GM12878 (cell line): ENCODE measurements around the gene ATRN. TPM values are rescaled to one million over a fixed set of nuclear protein-coding genes. Genes with fewer than 3 reads are reported as not detected.
A peak's percentile ranks its signal among the peaks of the same experiment; 100 is the strongest.

Experiments
- ATAC-seq: fragments of 200-7000 bp; cut with Tn5 transposase; 3 replicates; pipeline ENCODE4 v1.9.1; 2020; ENCODE audit warnings: mild to moderate bottlenecking, moderate library complexity
- BruUV-seq: library from RNA; stranded (reverse); fragments of 400-500 nt; replicated peaks from 2 replicates; lab custom pipeline; 2021; lab: Mats Ljungman, UMichigan
- CTCF ChIA-PET: fragments of 300-600 bp; sonication (Branson Sonifier 250); formaldehyde crosslinking; extraction: SDS; loops from one replicate; lab custom pipeline; 2021; ENCODE audit warnings: inconsistent platforms; lab: Yijun Ruan, JAX
- POLR2A ChIA-PET: fragments of 350-600 bp; formaldehyde crosslinking; extraction: SDS; loops from one replicate; lab custom pipeline; 2021; ENCODE audit warnings: inconsistent platforms; lab: Charles Lee
- RAD21 ChIA-PET: fragments of 300-600 bp; sonication (Branson Sonifier 250); formaldehyde crosslinking; loops from one replicate; lab custom pipeline; 2023; ENCODE audit warnings: antibody characterized with exemption; ENCODE audit not compliant: unreplicated experiment; lab: Charles Lee
- SMC1A ChIA-PET: fragments of 300-600 bp; sonication (Branson Sonifier 250); formaldehyde crosslinking; loops from one replicate; lab custom pipeline; 2023; ENCODE audit not compliant: unreplicated experiment, uncharacterized antibody; lab: Charles Lee
- DNase-seq: peaks from one replicate; pipeline ENCODE4 v3.0.0-alpha.2; 2011; ENCODE audit warnings: low read depth, low spot score
- FAIRE-seq: peaks from 3 replicates; lab custom pipeline; 2011; peaks lifted over from hg19 to GRCh38; lab: Jason Lieb, UNC
- H2AFZ ChIP-seq: 2 replicates; pipeline ENCODE4 v1.6.0; 2011; ENCODE audit warnings: low read depth, low read length, control low read depth; ENCODE audit not compliant: control insufficient read depth
- H3K27ac ChIP-seq: 2 replicates; pipeline ENCODE4 v1.5.1; 2011; ENCODE audit warnings: control low read depth; ENCODE audit not compliant: control insufficient read depth, insufficient read depth
- H3K27me3 ChIP-seq, 2 experiments: replicated peaks in 1 of 2; 2 replicates each; pipeline versions ENCODE4 v1.6.0 to v1.6.1; 2011; ENCODE audit warnings: low read length in 1 of 2; ENCODE audit not compliant: control insufficient read depth in 2 of 2, insufficient read depth in 2 of 2
- H3K36me3 ChIP-seq, 2 experiments: 2 replicates each; pipeline ENCODE4 v1.5.1; 2011; ENCODE audit warnings: low read length in 1 of 2; ENCODE audit not compliant: control insufficient read depth in 2 of 2, insufficient read depth in 2 of 2
- H3K4me1 ChIP-seq: 2 replicates; pipeline ENCODE4 v1.6.1; 2011; ENCODE audit warnings: mild to moderate bottlenecking, low read length, moderate library complexity, mixed read lengths; ENCODE audit not compliant: control insufficient read depth, insufficient read depth
- H3K4me2 ChIP-seq: 2 replicates; pipeline ENCODE4 v1.6.0; 2011; ENCODE audit warnings: control low read depth; ENCODE audit not compliant: control insufficient read depth, insufficient read depth
- H3K4me3 ChIP-seq: fragments of 200-600 bp; sonication (generic); 2 replicates; pipeline ENCODE4 v1.5.1; 2016
- H3K79me2 ChIP-seq: 2 replicates; pipeline ENCODE4 v1.6.0; 2011; ENCODE audit warnings: low read length; ENCODE audit not compliant: control insufficient read depth, insufficient read depth
- H3K9ac ChIP-seq: 2 replicates; pipeline ENCODE4 v1.8.0; 2011; ENCODE audit warnings: low read length, control low read depth, mixed read lengths; ENCODE audit not compliant: control insufficient read depth, insufficient read depth
- H3K9me3 ChIP-seq: replicated peaks from 3 replicates; pipeline ENCODE4 v1.5.1; 2011; ENCODE audit warnings: mild to moderate bottlenecking, low read length; ENCODE audit not compliant: control insufficient read depth, insufficient read depth
- H4K20me1 ChIP-seq: 2 replicates; pipeline ENCODE4 v1.6.0; 2011; ENCODE audit not compliant: control insufficient read depth, insufficient read depth
- EP300 ChIP-seq, 2 experiments: fragments of 150-350 bp in 1 of 2; IDR thresholded peaks; 2 replicates each; pipeline ENCODE4 v1.6.1; 2011 to 2012; ENCODE audit warnings: low read depth in 2 of 2, low read length in 2 of 2, borderline replicate concordance in 1 of 2, improper control_type of control experiment in 1 of 2, inconsistent platforms in 1 of 2; ENCODE audit not compliant: control insufficient read depth in 1 of 2
- MLLT1 ChIP-seq: fragments of 450-650 bp; IDR thresholded peaks from 2 replicates; pipeline ENCODE4 v1.6.1; 2016; ENCODE audit warnings: mild to moderate bottlenecking
- MXI1 ChIP-seq: fragments of 150-350 bp; IDR thresholded peaks from 2 replicates; pipeline ENCODE4 v1.6.1; 2011; ENCODE audit warnings: low read depth, mild to moderate bottlenecking, inconsistent platforms, low read length, improper control_type of control experiment
- NR2F1 ChIP-seq: fragments of 450-650 bp; conservative IDR thresholded peaks from 2 replicates; pipeline ENCODE4 v1.6.1; 2017; ENCODE audit warnings: mild to moderate bottlenecking
- PAX5 ChIP-seq: IDR thresholded peaks from 2 replicates; pipeline ENCODE4 v1.6.1; 2011; ENCODE audit warnings: low read depth, low read length, borderline replicate concordance
- POLR2AphosphoS5 ChIP-seq: IDR thresholded peaks from 2 replicates; pipeline ENCODE4 v1.6.1; 2011; ENCODE audit warnings: mild to moderate bottlenecking, low read length, inconsistent platforms
- TCF7 ChIP-seq: IDR thresholded peaks from 2 replicates; pipeline ENCODE4 v1.6.1; 2014; ENCODE audit warnings: antibody characterized with exemption, borderline replicate concordance
- WGBS: methylation state at CpG from one replicate; pipeline ENCODE4 v1.1.6; 2016; ENCODE audit warnings: low lambda C conversion rate; ENCODE audit not compliant: insufficient replicate concordance, insufficient coverage; ENCODE audit errors: missing lambda C conversion rate; 5-methylcytosine and 5-hydroxymethylcytosine counted together
- in situ Hi-C: fragments of 300-500 bp; cut with MboI; formaldehyde crosslinking; loops from 9 replicates; pipeline ENCODE4 v1.14.3; 2018; ENCODE audit warnings: mixed read lengths
- intact Hi-C: fragments of 100-400 bp; cut with micrococcal nuclease; formaldehyde crosslinking; loops from one replicate; pipeline ENCODE4 v1.14.2; 2022; ENCODE audit not compliant: unreplicated experiment
- polyA plus RNA-seq, 11 experiments: library from polyadenylated mRNA; depleted of rRNA in 4 of 11; unstranded in 6 of 11; stranded (reverse) in 5 of 11; fragments of >200 nt; fragmentation: Nextera tagmentation in 4 of 11; fragmentation: Illumina TruSeq in 1 of 11; extraction: Ambion mirVana in 4 of 11; extraction: Trizol in 1 of 11; gene quantifications; 1 replicate in 1 of 11; 2 replicates in 10 of 11; pipeline versions ENCODE4 v1.2.1 to v1.2.3, GENCODE V29; 2011 to 2016; ENCODE audit warnings: inconsistent platforms in 2 of 11, missing spikeins in 2 of 11, low read depth in 1 of 11
- total RNA-seq, 4 experiments: library from RNA; depleted of rRNA in 3 of 4; stranded (reverse); fragments of >200 nt in 3 of 4; fragmentation: Illumina TruSeq in 1 of 4; extraction: Trizol in 1 of 4; gene quantifications; 2 replicates each; pipeline versions ENCODE4 v1.2.1 to v1.2.3, GENCODE V29; 2013 to 2021
- TF ChIP-seq, protein P1 (sequence below): IDR thresholded peaks from 2 replicates; pipeline ENCODE4 v1.6.1; 2012; ENCODE audit warnings: improper control_type of control experiment, low read depth, low read length; ENCODE audit not compliant: insufficient replicate concordance
- TF ChIP-seq, protein P2 (sequence below): fragments of 150-350 bp; IDR thresholded peaks from 2 replicates; pipeline ENCODE4 v1.6.1; 2016; ENCODE audit warnings: low read depth, low read length
- TF ChIP-seq, protein P3 (sequence below): fragments of 450-650 bp; IDR thresholded peaks from 2 replicates; pipeline ENCODE4 v1.6.1; 2016; ENCODE audit warnings: mild to moderate bottlenecking

Gene ATRN
- total and polyA plus RNA-seq, 10 of the 15 experiments (the other 5 are each of a cell fraction or from before 2014, with no cell fraction given) = 0.71 to 11.6 (median 6.9) TPM

DNA sequence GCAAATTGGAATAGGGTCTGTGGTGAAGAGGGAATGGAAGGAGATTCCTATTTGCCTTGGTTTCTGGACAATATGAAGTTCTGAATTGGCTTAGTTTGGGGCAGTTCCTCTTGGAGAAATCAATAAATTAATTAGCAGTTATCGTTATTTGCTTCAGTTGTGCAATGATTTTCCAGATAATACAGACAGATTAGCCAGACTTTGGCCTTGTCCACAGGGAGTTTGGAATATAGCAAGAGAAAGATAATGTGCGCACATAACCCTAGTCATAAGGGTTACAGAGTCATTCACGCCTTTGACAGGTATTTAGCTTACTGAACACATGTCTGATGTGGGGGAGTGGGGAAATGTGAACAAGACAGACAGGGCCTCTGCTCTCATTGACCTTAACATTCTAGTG is 1.3 kb downstream of the ATRN start (continued):
- TF ChIP-seq, protein P1, sequence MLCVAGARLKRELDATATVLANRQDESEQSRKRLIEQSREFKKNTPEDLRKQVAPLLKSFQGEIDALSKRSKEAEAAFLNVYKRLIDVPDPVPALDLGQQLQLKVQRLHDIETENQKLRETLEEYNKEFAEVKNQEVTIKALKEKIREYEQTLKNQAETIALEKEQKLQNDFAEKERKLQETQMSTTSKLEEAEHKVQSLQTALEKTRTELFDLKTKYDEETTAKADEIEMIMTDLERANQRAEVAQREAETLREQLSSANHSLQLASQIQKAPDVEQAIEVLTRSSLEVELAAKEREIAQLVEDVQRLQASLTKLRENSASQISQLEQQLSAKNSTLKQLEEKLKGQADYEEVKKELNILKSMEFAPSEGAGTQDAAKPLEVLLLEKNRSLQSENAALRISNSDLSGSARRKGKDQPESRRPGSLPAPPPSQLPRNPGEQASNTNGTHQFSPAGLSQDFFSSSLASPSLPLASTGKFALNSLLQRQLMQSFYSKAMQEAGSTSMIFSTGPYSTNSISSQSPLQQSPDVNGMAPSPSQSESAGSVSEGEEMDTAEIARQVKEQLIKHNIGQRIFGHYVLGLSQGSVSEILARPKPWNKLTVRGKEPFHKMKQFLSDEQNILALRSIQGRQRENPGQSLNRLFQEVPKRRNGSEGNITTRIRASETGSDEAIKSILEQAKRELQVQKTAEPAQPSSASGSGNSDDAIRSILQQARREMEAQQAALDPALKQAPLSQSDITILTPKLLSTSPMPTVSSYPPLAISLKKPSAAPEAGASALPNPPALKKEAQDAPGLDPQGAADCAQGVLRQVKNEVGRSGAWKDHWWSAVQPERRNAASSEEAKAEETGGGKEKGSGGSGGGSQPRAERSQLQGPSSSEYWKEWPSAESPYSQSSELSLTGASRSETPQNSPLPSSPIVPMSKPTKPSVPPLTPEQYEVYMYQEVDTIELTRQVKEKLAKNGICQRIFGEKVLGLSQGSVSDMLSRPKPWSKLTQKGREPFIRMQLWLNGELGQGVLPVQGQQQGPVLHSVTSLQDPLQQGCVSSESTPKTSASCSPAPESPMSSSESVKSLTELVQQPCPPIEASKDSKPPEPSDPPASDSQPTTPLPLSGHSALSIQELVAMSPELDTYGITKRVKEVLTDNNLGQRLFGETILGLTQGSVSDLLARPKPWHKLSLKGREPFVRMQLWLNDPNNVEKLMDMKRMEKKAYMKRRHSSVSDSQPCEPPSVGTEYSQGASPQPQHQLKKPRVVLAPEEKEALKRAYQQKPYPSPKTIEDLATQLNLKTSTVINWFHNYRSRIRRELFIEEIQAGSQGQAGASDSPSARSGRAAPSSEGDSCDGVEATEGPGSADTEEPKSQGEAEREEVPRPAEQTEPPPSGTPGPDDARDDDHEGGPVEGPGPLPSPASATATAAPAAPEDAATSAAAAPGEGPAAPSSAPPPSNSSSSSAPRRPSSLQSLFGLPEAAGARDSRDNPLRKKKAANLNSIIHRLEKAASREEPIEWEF = no peak
- TF ChIP-seq POLR2AphosphoS5 = no peak
- no peak for TF ChIP-seq MLLT1
- TF ChIP-seq MXI1 = no peak

GRCh38 chr20:3473324-3473723 is 2.5 kb downstream of the ATRN start:
- ChIA-PET CTCF (no interaction called here), POLR2A (no interaction called here), RAD21 (no interaction called here), SMC1A (interaction anchor here (1.3 to 1.6 kb wide), 3 partner anchors 12 to 53 kb away, joined by 3 to 6 read pairs (median 4); no protein-coding TSS in a partner anchor)
- FAIRE-seq (no peak), DNase-seq (no peak), ATAC-seq (no peak)
- Histone ChIP-seq H3K36me3 (no peaks in the 10 kb centered on the region), H3K4me1 (peaks cover 11% of the 10 kb centered on the region; the same call in 1 of the 2 replicates), H3K4me2 (peak overlapping the region; percentile 61), H3K27ac (no peak overlapping the region), H3K4me3 (no peak overlapping the region), H3K9ac (no peak overlapping the region), H3K27me3 (no peaks in the 10 kb centered on the region), H2AFZ (no peak overlapping the region), H3K79me2 (peaks cover 21% of the 10 kb centered on the region), H4K20me1 (no peaks in the 10 kb centered on the region), H3K9me3 (no peaks in the 10 kb centered on the region)
- WGBS = 98% methylated on average over 6 of the region's 6 CpGs
- in situ Hi-C loops (no loop called here), intact Hi-C loops (no loop called here)
- BruUV-seq = no TSS peak
- TF ChIP-seq, protein P2, sequence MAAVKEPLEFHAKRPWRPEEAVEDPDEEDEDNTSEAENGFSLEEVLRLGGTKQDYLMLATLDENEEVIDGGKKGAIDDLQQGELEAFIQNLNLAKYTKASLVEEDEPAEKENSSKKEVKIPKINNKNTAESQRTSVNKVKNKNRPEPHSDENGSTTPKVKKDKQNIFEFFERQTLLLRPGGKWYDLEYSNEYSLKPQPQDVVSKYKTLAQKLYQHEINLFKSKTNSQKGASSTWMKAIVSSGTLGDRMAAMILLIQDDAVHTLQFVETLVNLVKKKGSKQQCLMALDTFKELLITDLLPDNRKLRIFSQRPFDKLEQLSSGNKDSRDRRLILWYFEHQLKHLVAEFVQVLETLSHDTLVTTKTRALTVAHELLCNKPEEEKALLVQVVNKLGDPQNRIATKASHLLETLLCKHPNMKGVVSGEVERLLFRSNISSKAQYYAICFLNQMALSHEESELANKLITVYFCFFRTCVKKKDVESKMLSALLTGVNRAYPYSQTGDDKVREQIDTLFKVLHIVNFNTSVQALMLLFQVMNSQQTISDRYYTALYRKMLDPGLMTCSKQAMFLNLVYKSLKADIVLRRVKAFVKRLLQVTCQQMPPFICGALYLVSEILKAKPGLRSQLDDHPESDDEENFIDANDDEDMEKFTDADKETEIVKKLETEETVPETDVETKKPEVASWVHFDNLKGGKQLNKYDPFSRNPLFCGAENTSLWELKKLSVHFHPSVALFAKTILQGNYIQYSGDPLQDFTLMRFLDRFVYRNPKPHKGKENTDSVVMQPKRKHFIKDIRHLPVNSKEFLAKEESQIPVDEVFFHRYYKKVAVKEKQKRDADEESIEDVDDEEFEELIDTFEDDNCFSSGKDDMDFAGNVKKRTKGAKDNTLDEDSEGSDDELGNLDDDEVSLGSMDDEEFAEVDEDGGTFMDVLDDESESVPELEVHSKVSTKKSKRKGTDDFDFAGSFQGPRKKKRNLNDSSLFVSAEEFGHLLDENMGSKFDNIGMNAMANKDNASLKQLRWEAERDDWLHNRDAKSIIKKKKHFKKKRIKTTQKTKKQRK = no peak
- no peak for TF ChIP-seq EP300 (IDR thresholded peaks at IDR 0.05; ENCODE audit: borderline replicate concordance in 1 of 2, control insufficient read depth in 1 of 2, low read depth in 2 of 2, low read length in 2 of 2)
- no peak for TF ChIP-seq TCF7
- no peak for TF ChIP-seq NR2F1
- no peak for TF ChIP-seq PAX5
- TF ChIP-seq, protein P3, sequence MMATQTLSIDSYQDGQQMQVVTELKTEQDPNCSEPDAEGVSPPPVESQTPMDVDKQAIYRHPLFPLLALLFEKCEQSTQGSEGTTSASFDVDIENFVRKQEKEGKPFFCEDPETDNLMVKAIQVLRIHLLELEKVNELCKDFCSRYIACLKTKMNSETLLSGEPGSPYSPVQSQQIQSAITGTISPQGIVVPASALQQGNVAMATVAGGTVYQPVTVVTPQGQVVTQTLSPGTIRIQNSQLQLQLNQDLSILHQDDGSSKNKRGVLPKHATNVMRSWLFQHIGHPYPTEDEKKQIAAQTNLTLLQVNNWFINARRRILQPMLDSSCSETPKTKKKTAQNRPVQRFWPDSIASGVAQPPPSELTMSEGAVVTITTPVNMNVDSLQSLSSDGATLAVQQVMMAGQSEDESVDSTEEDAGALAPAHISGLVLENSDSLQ = no peak
